Stimulated activated CD4-positive, alpha-beta T cell treated with anti-CD3 and anti-CD28 coated beads, Interleukin-4, amount 100 ng/mL, for 4 hours (primary cell): Measurements from ENCODE around the gene HMOX2.

Experiments used
- DNase-seq, 2 experiments: peaks; one replicate each; pipeline ENCODE4 v3.0.0-alpha.2; 2020

HMOX2 gene

GRCh38 chr16:4525634-4526277 is 49.6 kb downstream of the HMOX2 start:
- no peak for DNase-seq

GRCh38 chr16:4529085-4530060 is 53.2 kb downstream of the HMOX2 start:
- no peak for DNase-seq

- no peak for DNase-seq
Observed at GRCh38 chr16:4531811-4532210, 55.6 kb downstream of the HMOX2 start.

GRCh38 chr16:4532238-4532637 is 56.0 kb downstream of the HMOX2 start:
- DNase-seq = no peak

GRCh38 chr16:4533490-4533889 is 57.3 kb downstream of the HMOX2 start:
- DNase-seq = no peak

- no peak for DNase-seq
Observed at GRCh38 chr16:4534151-4534790, 58.1 kb downstream of the HMOX2 start.

- no peak for DNase-seq
Observed at GRCh38 chr16:4535627-4536108, 59.5 kb downstream of the HMOX2 start.

GRCh38 chr16:4536391-4537106 is 60.4 kb downstream of the HMOX2 start:
- DNase-seq = no peak

- no peak for DNase-seq
Observed at GRCh38 chr16:4537376-4538343, 61.5 kb downstream of the HMOX2 start.

GRCh38 chr16:4538350-4539235 is 62.4 kb downstream of the HMOX2 start, which contains the start of gene CDIP1:
CDIP1 (minus strand) TSS chr16:4538773; CDS start chr16:4514130, 24,643 bp downstream.
- peak; percentile 96 for DNase-seq

- no peak for DNase-seq
Observed at GRCh38 chr16:4539716-4540284, 63.6 kb downstream of the HMOX2 start.

- no peak for DNase-seq
Observed at GRCh38 chr16:4544473-4544872, 68.3 kb downstream of the HMOX2 start.

- DNase-seq = no peak
Observed at GRCh38 chr16:4548124-4548523, 71.9 kb downstream of the HMOX2 start.

GRCh38 chr16:4550591-4550990 is 74.4 kb downstream of the HMOX2 start:
- no peak for DNase-seq

GRCh38 chr16:4552541-4552940 is 76.3 kb downstream of the HMOX2 start:
- DNase-seq = no peak

GRCh38 chr16:4556112-4556511 is 79.9 kb downstream of the HMOX2 start, which contains the start of gene C16orf96:
C16orf96 (plus strand) TSS chr16:4556340; CDS start chr16:4556490, 150 bp downstream.
- DNase-seq = no peak

GRCh38 chr16:4556580-4556979 is 80.4 kb downstream of the HMOX2 start:
- no peak for DNase-seq

GRCh38 chr16:4557973-4558372 is 81.8 kb downstream of the HMOX2 start:
- no peak for DNase-seq
